Stimulated activated CD4-positive, alpha-beta T cell treated with anti-CD3 and anti-CD28 coated beads, TNF-alpha, amount 100 ng/mL, for 1 hour (primary cell): ENCODE measurements around the gene GSK3B.
A peak's percentile ranks its signal among the peaks of the same experiment; 100 is the strongest.

Experiments
- DNase-seq, 3 donors: peaks; one replicate each; pipeline ENCODE4 v3.0.0-alpha.2; 2020; ENCODE audit warnings: low read depth in 3 of 3, low spot score in 1 of 3

Gene GSK3B

DNA sequence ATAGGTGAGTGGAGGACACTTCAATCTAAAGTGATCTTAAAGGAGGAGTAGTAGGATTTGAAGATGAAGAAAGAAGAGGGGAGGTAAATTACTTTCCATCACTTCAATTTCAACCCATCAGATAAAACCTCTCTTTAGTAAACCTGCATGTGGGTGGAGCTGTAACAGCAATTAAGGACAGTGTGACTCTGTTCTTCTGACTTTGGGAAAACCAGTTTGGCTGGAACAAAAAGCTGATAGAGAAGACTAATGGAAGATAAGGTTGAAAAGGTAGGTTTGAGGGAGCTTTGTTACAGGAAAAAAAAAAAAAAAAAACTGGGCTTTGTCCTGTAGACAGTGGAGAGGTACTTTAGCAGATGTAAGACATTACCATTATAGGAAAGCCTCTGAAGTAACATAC lies 4.5 kb upstream of the GSK3B start:
- no peak for DNase-seq

DNA sequence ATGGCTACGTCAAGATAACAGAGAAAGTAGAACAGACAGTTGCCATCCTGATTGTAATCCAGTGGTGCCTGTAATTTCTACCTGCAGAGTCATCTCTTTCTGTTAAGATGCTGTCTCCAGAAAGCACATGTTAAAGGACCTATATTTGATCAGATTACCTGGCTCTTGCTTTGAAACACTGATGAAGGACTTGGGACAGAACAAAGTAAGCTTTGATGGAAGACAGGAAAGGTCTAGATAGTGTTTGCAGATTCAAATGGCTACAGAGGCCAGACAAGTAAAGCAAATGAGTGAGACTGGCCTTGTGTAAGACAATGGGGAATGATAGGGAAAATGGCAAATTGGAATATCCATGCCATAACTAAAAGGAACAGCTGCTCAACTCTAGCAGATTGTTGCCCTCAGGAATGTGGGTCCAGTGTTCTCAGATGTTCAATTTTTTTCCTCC lies 1.8 kb upstream of the GSK3B start:
- no peak for DNase-seq

DNA sequence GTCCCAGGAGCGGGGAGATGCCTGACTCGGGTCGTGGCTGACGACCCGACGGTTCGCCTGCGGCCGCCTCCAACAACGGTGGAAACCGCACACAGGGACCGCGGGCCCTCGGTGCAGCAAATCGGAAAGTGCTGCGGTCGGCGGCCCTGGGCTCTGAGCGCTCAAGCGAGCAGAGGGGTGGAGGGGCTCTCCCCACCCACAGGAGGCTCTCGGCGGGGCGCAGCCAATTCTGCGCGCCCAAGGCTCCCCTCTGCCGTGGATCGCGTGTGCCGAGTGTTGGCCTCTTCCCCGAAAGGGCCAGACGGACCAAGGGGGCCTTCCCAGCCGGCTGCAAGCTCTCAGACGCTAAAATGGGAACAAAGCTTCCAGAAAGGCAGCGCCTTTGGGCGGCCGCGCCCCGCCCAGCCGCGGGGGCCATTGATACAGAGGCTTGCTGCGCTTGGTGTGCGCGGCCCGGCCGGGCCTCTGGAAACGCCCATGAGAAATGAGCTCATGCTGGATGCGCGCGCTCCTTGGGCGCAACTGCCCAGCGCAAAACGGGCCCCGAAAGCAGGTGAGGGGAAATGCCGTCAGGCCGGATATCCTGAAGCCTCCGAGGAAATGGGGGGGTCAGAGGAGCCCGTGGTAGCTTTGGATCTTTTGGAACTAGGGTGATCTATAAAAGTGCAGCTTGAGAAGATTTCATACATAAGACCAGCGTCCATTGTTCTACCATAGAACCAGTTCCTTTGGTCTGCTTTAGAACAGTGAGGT lies 1.2 kb upstream of the GSK3B start:
- DNase-seq, result peak; percentile 49 to 70 (median 50)

DNA sequence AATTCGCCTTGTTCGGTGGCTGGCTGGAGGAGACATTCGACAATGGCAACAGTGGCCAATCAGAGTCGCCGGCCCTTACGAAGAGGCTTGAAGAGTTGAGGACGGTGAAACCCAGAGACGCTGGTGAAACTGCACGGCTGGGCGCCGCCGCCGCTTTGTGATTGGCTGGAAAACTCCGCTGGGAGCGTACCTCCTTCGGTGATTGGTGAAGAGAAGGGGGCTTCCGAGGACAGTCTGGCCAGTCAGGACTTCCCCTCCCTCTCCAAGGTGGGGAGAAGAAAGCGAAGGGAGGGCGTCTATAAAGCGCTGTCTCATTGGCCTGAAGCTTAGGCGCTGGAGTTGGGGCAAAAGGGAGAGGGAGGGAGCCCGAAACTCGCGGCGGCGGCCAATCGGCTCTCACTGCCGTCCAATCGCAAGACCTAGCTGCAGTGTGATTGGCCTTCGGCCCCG lies 554 bp upstream of the GSK3B start:
- DNase-seq, result peak in 2 of 3 donors; percentile 76 to 96

DNA sequence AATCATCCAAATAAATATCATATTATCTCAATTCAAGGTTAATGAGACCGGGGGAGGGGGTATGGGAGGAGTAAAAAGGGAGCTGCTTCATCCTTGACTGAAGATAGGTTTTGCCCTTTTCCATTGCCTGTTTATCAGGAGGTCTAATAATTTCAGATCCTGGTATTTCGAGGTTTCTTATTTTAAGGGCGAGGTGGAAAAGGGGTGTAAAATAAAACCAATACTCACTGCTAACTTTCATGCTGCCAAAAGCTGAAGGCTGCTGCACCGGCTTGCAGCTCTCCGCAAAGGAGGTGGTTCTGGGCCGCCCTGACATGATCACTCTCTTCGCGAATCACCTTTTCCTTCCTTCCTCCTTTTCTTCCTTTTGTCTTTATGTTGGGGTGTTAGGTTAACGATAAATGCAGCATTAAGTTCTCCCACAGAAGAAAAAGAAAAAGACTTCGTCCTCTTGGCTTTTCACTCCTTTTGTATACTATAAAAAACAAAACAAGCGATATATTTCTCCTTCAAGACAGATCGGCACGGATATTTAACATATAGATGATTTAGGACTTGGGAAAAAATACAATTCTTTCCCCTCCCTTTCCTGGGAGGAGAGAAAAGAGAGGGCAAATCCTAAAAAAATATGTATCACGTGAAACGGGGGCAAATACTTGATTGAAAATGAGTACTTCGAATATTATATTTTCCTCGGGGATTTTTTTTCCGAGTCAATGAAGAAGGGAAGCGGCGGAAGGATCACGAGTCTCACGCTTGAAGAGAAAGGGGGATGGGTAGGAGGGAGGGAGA lies 932 bp downstream of the GSK3B start:
- peak in 1 of 3 donors; percentile 7 for DNase-seq

DNA sequence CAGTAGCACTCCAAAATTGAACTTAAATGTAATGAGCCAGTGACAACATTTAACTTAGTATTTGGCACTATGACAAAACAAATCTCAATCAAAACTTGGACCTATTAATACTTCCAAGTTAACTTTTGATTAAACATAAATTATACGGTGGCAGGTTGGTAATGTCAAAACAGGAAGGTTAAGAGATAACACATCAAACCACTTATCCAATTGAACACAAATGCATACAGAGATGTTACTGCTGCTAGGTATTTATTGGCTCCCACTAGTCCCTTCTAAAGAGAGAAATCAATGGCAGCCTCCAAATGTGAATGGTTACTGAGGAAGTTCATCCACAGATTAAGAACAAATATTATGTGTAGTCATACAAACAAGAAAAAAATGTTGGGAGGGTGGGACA lies 1.8 kb downstream of the GSK3B start:
- DNase-seq, result no peak

DNA sequence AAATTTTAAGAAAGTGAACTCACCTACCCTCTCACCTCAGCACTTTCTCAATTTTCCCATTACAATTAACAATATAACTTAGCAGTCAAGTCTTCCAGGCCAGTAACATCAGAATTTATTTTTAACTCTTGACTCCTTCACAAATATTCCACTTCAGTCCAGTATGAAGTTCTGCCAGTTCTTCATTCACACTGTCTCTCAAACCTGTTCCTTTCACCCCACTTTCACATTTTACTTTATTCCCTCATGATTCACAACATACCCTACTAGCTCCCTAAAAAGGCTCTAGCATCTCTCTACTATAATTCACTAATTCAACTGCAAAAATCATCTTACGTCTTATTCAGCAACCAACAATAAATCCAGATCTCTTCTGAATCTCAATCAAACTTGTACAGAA lies 3.8 kb downstream of the GSK3B start:
- no peak for DNase-seq

DNA sequence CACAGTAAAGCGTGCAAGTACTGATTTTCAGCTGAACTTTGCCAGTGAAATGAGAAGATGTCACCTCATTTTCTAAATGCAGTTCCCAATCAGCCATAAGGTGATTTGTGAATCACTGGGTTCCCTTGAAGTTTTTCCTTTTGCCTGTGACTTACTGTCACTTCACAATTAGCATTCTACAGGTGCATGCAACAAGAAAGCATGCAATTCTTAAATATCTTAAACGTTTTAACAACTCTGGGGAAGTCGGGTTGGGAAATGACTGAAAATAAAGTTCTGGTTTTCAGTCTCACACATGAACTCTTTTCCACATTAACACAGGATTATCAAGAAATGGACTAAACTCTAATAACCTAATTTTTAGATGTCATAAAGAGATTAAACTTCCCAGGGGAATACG lies 5.2 kb downstream of the GSK3B start:
- DNase-seq, result no peak

DNA sequence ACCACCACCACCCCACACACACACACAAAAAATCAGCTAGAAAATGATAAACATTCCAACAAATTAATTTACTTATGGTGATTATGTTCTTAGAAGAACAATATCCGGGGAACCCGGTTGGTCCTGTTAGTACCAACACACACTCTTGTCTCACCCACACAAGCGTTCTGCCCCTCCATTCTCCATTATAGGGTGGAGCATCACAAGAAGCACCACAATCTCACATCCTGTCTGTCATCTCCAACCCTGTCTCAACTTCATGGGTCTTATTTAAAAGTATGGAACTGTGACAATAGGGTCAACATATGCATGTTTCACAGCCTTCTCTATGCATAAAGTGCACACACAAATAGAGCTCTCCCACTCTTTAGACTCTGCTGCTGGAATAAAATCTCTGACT lies 5.6 kb downstream of the GSK3B start:
- no peak for DNase-seq

DNA sequence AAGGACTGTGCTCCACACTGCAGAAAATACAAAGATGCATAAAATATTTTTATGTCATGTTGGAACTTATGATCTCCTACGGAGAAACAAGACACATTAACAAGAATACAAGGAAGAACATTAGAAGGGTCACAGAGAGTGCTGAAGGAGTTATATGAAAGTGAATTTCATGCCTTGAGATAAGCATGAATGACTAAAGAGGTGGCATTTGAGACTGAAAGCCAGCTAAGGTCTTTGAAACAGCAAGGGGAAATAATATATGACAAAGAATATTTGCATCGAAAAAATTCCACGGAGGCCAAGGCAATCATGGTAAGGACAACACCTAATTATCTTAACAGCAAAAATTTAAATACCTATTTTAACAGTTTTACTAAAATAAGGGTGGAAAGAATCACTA lies 12.5 kb downstream of the GSK3B start:
- no peak for DNase-seq

DNA sequence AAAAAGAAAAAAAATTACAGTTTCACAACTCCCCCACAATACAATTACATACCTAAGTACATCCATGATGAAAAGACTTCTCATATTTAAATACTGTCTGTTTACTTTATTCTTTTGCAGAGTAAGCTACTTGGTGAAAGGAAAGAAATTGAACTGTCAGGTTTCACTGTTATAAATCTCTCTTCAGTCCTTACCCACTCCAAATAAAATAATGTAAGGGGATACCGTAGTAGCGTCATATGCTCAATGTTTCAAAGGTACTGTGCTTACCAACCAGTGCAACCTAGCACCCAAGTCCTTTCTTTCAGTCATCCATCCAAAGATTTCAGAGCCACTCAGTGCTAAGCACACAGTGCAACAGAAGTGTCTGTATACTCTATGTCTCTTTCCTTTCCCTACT lies 13.4 kb downstream of the GSK3B start:
- DNase-seq, result no peak

DNA sequence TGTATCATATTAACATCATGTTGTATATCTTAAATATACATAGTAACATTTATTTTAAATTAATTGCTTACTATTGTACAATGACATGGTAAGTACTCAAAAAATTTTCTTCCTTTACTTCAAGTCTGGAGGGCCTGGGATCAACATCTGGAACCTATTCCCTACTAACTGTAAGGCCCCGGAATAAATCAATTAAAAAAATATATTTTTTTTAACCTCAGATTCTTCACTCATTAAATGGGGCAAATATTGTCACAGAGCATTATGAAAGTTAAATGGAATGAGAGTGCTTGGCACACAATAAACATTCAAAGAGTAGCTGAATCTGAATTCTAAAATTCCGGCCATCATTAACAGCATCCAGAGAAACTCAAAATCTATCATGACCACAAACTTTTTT lies 16.5 kb downstream of the GSK3B start:
- DNase-seq, result no peak

DNA sequence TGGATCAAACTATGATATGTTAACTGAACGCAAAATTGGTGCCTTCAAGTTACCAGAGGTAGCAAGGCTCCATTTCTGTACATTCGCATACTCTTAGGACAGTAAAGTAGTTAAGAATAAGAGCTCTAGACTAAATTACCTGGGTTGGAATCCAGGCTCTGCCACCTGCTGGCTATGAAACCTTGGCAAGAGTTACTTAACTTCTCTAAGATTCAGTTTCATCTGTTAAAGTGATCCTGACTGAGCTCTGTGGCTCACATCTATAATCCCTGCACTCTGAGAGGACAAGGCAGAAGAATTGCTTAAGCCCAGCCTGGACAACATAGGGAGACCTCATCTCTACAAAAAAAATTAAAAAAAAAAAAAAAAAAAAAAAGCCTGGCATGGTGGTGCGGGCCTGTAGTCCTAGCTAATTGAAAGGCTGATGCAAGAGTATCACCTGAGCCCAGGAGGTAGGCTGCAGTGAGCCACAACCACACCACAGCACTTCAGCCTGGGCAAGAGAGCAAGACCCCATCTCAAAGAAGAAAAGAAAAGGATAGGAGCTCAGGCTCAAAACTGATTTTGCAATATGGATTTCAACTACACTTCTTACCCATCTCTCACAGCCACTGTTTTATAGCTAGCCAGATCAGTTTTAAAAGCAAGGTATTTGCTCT lies 21.3 kb downstream of the GSK3B start:
- no peak for DNase-seq

DNA sequence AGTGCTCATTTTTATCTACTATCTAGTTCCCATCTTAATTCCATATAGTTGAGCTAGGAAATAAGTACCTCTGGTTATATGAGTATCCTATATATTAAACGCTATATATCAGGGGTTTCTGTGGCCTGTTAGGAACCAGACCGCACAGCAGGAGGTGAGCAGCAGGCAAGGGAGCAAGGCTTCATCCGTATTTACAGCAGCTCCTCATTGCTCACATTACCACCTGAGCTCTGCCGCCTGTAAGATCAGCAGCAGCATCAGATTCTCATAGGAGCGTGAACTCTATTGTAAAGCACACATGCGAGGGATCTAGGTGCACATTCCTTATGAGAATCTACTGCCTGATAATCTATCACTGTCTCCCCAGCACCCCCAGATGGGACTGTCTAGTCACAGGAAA lies 23.0 kb downstream of the GSK3B start:
- no peak for DNase-seq

DNA sequence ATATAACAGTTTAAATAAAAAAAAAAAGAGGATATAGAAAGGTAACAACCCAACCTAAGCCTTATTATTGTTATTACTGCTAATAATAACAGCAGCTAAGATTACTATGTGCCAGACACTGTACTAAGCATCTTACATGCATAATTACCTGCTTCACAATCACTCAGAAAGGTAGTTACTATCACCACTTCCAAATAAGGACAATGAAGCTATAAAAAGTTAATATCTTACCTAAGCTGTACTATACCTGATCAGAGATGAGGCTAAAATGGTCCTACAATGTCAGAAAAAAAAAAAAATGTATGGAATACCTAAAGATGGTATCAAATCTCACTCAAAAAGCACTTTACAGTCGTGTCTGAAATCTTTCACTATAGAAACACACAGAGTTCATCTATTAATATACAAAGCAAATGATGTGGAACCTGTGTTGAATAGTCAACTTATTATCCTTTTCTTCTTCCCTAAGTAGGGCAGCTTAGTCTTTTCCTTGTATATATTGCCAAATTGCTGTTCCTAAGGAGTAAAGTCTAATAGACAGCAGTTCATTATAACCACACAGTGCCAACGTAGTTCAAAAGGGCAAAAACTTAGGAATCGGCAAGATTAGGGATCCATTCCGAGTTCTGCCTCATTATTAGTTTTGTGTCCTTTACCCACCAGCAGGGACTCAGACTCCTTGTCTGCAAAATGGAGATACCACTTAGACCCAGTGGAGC lies 23.8 kb downstream of the GSK3B start:
- no peak for DNase-seq

DNA sequence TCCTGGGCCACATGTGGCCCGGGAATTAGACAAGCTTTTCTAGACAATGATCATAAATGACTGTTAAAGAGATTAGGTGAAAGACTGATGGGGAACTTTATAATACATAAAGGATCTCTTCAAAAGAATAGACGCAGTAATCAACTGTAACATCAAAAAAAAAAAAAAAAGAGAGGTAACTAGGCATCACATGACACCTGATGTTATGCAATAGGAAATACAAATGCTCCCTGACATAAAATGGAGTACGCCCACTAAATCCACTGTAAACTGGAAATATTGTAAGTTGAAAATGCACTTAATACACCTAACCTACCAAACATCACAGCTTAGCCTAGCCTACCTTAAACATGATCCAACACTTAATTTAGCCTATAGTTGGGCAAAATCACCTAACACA lies 27.2 kb downstream of the GSK3B start:
- DNase-seq, result no peak

DNA sequence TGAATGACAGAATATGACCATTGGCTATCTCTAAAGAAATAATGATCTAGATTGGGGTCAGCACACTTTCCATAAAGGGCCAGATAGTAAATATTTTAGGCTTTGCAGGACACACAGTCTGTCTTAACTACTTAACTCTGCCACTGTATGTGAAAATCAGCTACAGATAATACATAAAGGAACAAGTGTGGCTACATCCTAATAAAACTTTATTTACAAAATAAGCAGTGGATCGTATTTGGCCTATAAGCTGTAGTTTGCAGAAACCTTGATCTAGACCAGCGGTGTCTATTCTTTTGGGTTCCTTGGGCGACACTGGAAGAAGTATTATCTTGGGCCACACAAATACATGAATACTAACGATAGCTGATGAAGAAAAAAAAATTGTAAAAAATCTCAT lies 27.6 kb downstream of the GSK3B start:
- no peak for DNase-seq

DNA sequence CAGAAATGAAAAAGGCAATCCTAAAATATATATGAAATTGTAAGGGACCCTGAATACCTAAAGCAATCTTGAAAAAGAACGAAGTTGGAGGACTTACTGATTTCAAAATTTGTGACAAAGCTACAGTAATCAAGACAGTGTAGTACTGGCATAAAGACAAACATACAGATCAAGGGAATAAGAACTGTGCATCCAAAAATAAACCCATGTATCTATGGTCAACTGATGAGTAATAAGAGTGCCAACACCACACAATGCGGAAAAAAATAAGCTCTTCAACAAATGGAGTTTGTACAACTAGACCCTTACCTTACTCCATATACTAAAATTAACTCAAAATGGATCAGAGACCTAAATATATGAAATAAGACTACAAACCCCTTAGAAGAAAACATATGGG lies 29.6 kb downstream of the GSK3B start:
- DNase-seq, result no peak

DNA sequence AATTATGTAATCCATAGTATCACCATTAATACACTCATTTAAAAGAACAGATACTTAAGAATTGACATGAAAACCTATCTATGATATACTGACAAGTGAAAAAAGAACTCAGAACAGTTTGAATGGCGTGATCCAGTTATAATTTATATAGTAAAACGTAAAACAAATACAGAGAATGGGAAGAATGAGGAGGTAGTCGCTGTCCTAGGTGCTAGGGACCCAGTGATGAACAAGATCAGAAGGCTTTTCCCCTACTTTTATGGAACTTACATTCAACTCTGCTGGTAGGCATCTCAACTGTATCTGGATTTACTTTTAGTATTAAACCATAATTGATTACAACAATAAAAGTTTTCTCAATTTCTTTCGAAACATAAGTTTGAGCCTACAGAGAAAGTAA lies 31.8 kb downstream of the GSK3B start:
- no peak for DNase-seq

DNA sequence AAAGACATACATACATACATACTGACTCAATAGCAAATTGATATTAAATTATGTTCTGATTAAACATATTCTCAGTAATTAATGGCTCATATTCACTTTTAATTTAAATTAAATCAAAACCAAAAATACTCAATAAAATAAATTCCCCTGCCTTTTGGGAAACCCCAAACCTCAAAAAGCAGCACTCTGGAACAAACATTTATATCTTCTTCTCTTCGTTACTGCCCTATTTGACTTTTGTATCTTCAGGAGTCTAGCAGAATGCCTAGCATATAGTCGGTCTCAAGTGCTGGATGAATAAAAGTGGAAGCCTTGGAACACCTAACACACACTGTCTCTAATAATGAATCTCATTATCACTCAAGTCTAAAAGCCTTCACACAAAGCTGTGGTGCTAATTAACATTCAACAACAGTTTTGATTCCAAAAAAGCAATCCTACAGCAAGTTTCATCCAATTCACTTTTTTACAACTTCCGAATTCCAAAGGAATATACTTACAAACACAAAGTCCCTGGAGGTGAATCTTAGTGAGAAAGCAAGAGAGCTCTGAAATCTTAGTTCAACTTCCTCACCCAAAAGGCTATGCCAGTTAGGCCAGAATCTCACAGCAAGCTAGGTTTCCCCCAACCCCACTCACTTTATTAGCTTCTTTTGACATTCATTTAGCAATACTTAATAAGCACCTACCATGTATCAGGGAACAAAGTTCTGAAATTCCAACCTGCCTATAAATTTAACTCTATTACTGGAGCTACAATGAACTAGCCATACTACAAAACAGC lies 35.0 kb downstream of the GSK3B start:
- no peak for DNase-seq

DNA sequence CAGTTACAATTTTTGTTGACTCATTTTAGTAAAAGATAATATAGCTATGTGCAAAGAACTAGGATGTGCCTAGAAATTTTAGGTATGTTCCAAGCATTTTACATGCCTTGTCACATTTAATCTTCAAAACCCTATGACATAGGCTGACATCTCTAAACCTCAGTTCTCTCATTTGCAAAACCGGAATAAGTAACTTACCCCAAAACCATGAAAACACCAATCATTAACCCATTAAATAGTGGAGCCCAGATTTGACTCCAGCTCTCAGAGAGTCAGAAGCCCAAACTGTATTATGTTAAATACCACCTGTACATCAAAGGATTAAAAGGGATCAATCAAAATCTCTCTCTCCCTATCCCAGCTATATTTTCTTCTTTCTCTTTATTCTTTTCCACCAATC lies 36.6 kb downstream of the GSK3B start:
- no peak for DNase-seq
